NOMO-1 treated with DMSO at 0.1 percent for 48 hours (cell line): Measurements from ENCODE around the gene ZDHHC14.

Source experiments
- DNase-seq: peaks from one replicate; lab custom pipeline; 2025; ENCODE audit not compliant: unreplicated experiment; lab: John Stamatoyannopoulos, UW

Gene ZDHHC14

DNA sequence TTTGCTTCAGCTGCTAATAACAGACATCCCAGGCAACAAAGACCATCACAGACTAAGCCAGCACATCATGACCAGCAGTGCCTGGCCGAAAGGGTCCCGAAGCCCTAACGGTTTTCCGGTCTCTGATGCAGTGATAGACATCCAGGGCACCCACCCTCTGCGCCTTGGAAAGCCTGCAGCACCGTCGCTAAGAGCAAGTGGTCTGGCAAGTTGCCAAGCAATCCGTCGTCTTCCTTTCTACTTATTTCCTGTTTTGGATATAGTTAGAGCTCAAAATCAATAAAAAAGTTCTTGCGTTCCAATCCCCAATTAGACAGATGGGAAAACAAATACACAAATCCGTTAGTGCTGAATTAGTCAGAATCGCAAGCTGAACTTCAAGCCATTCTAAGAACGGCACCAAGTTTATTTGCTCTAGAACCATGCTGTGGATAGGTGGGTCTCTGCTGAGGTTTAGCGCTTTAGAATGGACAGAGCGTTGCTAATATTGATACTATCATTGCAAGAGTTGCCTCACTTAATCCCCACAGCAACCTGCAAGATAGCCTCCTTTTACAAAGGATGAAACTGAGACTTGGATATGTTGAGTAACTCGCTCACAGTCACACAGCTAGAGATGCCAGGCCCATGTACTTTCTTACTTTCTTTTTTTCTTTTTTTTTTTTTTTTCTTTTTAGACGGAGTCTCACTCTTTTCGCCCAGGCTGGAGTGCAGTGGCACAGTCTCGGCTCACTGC is 278.7 kb downstream of the ZDHHC14 start:
- DNase-seq, result no peak

DNA sequence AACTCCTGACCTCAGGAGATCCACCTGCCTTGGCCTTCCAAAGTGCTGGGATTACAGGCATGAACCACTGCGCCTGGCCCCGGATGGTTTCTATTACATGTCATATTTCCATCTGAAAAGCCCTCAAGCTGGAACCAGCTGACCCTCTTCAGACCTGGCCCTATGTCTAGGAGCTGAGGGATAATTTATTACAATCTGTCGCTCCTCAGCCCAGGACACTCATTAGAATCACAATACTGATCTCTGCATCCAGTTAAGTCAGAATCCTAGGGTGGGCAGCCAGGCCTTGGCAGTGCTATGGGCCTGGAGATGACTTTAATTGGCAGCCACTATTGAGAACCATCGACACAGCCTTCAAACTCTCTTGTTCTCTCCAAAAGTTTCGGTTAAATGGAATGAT is 279.4 kb downstream of the ZDHHC14 start:
- DNase-seq, result no peak

GRCh38 chr6:157661652-157662051 is 280.7 kb downstream of the ZDHHC14 start:
- no peak for DNase-seq

DNA sequence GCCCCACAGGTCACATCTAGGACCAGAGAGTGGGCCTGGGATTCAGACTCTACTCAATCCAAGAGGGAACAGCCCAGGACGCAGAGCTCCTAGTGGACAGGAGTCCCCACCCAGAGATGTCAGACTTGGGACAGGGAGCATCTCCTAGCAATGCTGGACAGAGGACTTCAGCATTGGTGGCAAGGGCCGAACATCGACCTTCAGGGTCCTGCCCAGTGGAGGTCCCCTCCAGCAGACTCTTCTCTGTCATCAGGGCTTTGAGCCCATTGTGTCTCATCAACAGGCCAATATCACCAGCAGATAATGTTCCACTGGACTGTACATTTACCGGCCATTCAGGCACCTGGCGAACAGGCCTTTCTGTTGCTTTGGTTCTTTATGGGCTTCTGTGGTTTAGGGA is 282.3 kb downstream of the ZDHHC14 start:
- DNase-seq, result no peak

- no peak for DNase-seq
These were observed 284.2 kb downstream of the ZDHHC14 start for GRCh38 chr6:157665180-157665579.

DNA sequence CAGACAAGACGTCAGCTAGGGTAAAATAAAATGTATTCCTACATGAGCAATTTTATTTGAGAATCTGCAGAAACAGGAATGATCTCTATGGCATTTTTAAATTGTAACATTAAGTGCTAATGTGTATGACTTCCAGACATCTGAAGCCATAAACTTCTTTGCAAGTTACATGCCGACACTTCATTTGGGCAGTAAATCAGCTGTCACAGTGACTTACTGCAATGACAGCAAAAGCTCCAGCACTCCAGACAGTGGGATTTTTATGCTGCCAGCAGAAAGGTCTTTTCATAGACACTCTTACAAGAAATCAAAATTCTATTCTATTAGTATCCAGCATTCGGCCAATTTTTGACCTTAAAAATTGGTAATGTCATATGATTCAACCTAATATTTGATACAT is 285.7 kb downstream of the ZDHHC14 start:
- no peak for DNase-seq

DNA sequence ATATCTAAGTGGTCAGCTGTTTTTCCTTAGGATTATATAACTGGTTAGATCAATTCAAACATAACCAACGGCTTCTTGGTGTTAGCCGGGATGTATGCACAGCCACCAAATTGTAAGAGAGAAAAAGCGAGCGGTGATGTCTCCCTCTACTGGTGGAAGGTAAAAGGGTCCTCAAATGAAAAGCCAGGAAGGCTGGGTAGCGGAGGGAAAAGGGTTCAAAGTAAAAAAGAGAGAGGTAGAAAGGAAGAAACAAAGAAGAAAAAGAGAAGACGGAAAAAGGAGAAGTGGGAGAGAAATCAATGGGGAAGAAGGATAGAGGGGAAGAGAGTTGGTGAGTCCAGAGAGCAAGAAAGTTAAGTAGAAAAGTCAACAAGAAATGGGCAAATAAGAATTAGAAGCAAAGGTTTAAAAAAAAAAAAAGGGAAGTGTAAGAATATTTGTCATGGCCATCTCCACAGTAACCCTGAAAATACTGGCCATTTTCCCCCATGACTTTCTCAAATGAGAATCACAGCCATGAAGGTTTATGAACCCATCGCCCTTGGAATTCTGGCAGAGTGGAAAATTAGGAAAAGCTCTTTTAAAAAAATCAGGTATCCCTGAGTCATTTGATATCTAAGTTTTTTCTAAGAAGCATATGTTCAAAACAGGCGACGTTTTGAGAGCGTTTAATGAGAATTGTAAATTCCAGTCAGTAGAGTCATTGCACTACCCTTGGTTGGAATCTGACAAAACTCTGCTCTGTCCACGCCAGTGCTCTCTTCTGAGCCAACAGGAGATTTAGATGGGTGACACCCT is 286.4 kb downstream of the ZDHHC14 start:
- DNase-seq, result peak; percentile 90

DNA sequence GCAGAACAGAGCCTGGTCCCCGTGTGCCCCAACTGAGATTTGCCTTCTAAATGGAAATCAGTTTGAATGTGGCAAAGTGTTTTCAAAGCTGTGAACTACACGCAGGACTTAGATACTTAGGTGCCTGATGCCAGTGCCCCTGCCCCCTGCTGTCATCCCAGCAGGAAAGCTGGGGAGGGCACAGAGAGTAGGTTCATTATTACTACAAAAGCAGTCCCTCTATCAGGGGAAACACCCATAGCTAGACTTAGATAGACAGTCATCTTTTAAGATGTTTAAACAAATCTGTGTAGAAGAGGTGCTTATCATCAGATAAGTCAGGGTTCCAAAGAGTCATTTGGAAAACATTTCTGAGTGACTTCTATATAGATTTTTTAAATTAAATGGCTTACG is 287.0 kb downstream of the ZDHHC14 start:
- no peak for DNase-seq

GRCh38 chr6:157668713-157669112 is 287.7 kb downstream of the ZDHHC14 start:
- no peak for DNase-seq

DNA sequence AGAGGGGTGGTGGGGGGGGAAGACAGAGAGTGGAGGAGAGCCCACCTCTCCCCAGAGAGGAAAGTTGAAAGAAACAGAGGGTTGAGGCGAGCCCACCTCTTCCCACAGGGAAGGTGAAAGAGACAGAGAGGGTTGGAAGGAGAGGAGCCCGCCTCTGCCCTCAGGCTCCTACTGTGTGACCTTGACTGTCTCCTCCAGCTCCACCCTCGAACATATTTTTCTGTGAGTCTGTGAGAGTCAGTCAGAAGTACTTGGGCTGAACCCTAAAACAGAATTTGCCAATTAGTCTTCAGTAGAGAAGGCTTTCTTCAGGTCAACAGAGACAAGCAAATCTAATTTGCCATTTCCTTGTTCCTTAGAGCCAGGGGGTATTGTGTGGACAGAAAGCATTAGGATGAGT is 288.3 kb downstream of the ZDHHC14 start:
- no peak for DNase-seq

DNA sequence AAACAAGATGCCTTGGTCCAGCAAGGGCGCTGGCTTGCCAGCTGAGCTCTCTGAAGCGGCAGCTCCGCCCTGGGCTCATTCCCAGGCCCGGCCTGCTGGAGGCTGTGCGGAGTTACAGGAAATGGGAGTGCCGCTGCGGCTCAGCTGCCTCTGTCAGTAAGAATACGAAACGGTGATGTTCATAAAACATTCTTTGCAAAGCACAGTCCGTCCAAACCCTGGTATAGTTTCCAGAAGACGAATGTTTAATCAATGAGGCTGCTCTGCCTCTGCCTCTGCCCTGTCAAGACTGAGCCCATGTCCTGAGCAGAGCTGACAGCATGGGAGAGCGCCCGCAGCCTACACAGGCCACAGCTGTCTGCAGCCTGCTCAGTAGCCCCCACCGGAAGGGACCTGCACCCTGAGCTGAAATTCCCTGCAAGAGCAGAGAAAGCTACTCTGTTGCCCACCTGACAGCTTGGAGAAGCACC is 288.8 kb downstream of the ZDHHC14 start:
- no peak for DNase-seq

DNA sequence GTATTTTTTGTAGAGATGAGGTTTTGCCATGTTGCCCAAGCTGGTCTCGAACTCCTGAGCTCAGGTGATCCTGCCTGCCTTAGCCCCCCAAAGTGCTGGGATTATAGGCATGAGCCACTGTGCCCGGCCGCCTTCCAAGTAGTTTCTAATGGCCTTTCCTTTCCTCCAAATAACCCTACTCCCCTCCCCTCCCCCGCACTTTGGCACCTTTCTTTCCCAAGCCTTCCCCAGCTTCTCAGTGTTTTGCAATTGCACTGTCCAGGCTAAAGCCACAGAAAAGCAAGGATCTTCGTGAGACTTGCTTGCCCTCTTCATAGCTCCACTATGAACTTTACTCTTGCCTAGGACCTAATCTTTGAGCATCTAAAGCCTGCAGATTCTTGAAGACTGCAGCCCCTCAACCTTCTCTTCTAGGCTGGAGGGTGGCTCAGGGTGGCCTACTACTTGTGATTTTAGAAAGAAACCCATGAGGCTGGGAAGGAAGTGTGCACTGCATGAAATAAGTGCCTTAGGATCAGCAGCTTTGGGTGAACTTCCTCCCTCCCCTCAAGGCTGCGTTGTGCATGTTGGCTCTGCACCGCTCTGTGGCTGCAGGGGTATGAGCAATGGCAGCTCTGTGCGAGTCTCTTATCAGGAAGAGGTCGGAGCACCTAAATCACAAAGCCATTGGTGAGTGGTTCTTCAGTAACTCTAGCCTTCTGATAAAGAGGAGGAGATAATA is 289.6 kb downstream of the ZDHHC14 start:
- DNase-seq, result peak; percentile 24

GRCh38 chr6:157672726-157673412 is 291.9 kb downstream of the ZDHHC14 start:
- no peak for DNase-seq

- DNase-seq, result no peak
These were observed 292.6 kb downstream of the ZDHHC14 start for GRCh38 chr6:157673596-157673995.

- no peak for DNase-seq
These were observed 293.1 kb downstream of the ZDHHC14 start for GRCh38 chr6:157674061-157674460.

DNA sequence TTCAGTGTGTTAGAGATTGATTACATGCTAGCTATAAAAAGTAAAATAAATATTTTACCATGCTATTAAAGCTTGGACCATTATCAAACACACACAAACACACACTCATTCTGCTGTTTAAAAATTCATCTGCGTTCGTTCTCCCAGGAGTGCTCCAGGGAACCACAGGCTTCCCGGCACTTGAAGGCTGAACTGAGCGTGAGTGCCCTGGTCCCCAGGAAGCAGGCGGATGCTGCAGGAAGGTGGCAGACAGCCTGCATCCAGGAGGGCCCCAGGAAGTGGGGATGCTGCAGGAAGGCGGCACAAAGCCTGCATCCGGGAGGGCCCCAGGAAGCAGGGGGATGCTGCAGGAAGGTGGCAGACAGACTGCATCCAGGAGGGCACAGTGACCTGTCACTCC is 294.8 kb downstream of the ZDHHC14 start:
- no peak for DNase-seq

GRCh38 chr6:157676241-157676640 is 295.3 kb downstream of the ZDHHC14 start:
- DNase-seq, result no peak

DNA sequence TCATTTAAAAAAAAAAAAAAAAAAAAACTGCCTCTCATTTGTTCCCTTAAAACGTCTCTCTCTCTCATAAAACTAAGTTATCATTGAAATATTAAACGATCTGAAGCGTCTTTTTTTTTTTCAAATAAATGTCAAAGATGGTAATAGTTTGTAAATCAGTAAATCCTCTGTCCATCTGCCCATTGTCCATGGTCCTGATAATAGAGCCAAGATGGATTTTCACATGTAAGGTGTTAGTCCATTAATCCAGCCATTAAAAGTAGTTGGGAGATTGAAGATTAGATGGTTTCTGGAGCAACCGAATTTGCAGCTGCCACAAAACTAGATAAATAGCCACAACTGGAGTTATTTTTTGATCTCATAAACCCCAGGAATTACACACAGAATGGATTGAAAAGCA is 296.2 kb downstream of the ZDHHC14 start:
- no peak for DNase-seq

- no peak for DNase-seq
These were observed 298.9 kb downstream of the ZDHHC14 start for GRCh38 chr6:157679605-157680580.

GRCh38 chr6:157681041-157681650 is 300.2 kb downstream of the ZDHHC14 start:
- DNase-seq, result no peak
